Neural cell (in vitro differentiated cells): ENCODE results near the gene WASHC3. TPM values are rescaled to one million over a fixed set of nuclear protein-coding genes. Genes with fewer than 3 reads are reported as not detected.

Experiments used
- H2AFZ ChIP-seq: fragments of 200-600, 300-800 bp; sonication (generic), shearing (Covaris generic); 2 replicates; pipeline ENCODE4 v1.6.0; 2014; ENCODE audit warnings: low read depth, mild to moderate bottlenecking, antibody characterized with exemption, low read length, moderate library complexity
- H3F3A ChIP-seq: fragments of 200-600 bp; shearing (Covaris generic); 2 replicates; pipeline ENCODE4 v1.6.1; 2016; ENCODE audit warnings: mild to moderate bottlenecking, moderate library complexity, mixed read lengths, antibody characterized with exemption, low read length; ENCODE audit not compliant: insufficient read depth, poor library complexity, severe bottlenecking
- H3K27ac ChIP-seq: fragments of 200-600, 300-800 bp; sonication (generic), shearing (Covaris generic); 2 replicates; pipeline ENCODE4 v1.5.1; 2014; ENCODE audit warnings: mild to moderate bottlenecking, low read length, moderate library complexity
- H3K27me3 ChIP-seq: fragments of 300-800, 200-600 bp; sonication (generic), shearing (Covaris generic); 2 replicates; pipeline ENCODE4 v1.6.0; 2014; ENCODE audit warnings: mild to moderate bottlenecking, low read depth, low read length, moderate library complexity; ENCODE audit not compliant: insufficient read depth
- H3K36me3 ChIP-seq: fragments of 300-800, 200-600 bp; sonication (generic), shearing (Covaris generic); 2 replicates; pipeline ENCODE4 v1.5.1; 2014; ENCODE audit warnings: mild to moderate bottlenecking, antibody characterized with exemption, low read length, moderate library complexity; ENCODE audit not compliant: insufficient read depth
- H3K4me2 ChIP-seq: fragments of 300-800, 200-600 bp; sonication (generic), shearing (Covaris generic); 2 replicates; pipeline ENCODE4 v1.6.0; 2014; ENCODE audit warnings: mild to moderate bottlenecking, low read length
- H3K4me3 ChIP-seq: fragments of 300-800, 200-600 bp; sonication (generic), shearing (Covaris generic); 2 replicates; pipeline ENCODE4 v1.5.1; 2014; ENCODE audit warnings: mild to moderate bottlenecking, low read length, moderate library complexity
- H3K79me2 ChIP-seq: fragments of 200-600 bp; shearing (Covaris generic); replicated peaks from 2 replicates; pipeline ENCODE4 v1.6.0; 2014; ENCODE audit warnings: mild to moderate bottlenecking, low read length, moderate library complexity; ENCODE audit not compliant: insufficient read depth
- H3K9ac ChIP-seq: fragments of 300-800, 200-600 bp; sonication (generic), shearing (Covaris generic); 2 replicates; pipeline ENCODE4 v1.6.1; 2016; ENCODE audit warnings: mild to moderate bottlenecking, low read length, mixed read lengths
- H3K9me2 ChIP-seq: fragments of 200-600 bp; shearing (Covaris generic); 2 replicates; pipeline ENCODE4 v1.6.1; 2016; ENCODE audit warnings: mild to moderate bottlenecking, low read length, mixed read lengths; ENCODE audit not compliant: insufficient read depth
- H3K9me3 ChIP-seq: fragments of 200-600, 300-800 bp; sonication (generic), shearing (Covaris generic); 2 replicates; pipeline ENCODE4 v1.6.1; 2016; ENCODE audit warnings: mild to moderate bottlenecking, mixed run types, low read length, moderate library complexity, mixed read lengths
- H4K20me1 ChIP-seq: fragments of 200-600 bp; shearing (Covaris generic); 2 replicates; pipeline ENCODE4 v1.6.1; 2016; ENCODE audit warnings: mild to moderate bottlenecking, mixed run types; ENCODE audit not compliant: insufficient read depth
- EP300 ChIP-seq: fragments of 450-650 bp; conservative IDR thresholded peaks from 2 replicates; pipeline ENCODE4 v1.6.1; 2014; ENCODE audit warnings: antibody characterized with exemption, mild to moderate bottlenecking, moderate library complexity; ENCODE audit not compliant: poor library complexity, severe bottlenecking
- EZH2 ChIP-seq: fragments of 200-600, 300-800 bp; shearing (Covaris generic), sonication (generic); IDR thresholded peaks from 2 replicates; pipeline ENCODE4 v1.6.1; 2014; ENCODE audit warnings: antibody characterized with exemption, low read length, borderline replicate concordance, mild to moderate bottlenecking; ENCODE audit not compliant: insufficient read depth, poor library complexity, severe bottlenecking
- MXI1 ChIP-seq: fragments of 450-650 bp; conservative IDR thresholded peaks from 2 replicates; pipeline ENCODE4 v1.6.1; 2014; ENCODE audit warnings: antibody characterized with exemption, mild to moderate bottlenecking; ENCODE audit not compliant: poor library complexity, severe bottlenecking
- POLR2AphosphoS5 ChIP-seq: IDR thresholded peaks from 2 replicates; pipeline ENCODE4 v1.6.1; 2012
- RAD21 ChIP-seq: fragments of 450-650 bp; conservative IDR thresholded peaks from 2 replicates; pipeline ENCODE4 v1.6.1; 2014; ENCODE audit warnings: antibody characterized with exemption, mild to moderate bottlenecking, moderate library complexity
- SMC3 ChIP-seq: fragments of 450-650 bp; conservative IDR thresholded peaks from 2 replicates; pipeline ENCODE4 v1.6.1; 2014; ENCODE audit warnings: antibody characterized with exemption, mild to moderate bottlenecking, moderate library complexity; ENCODE audit not compliant: poor library complexity
- TAF1 ChIP-seq: IDR thresholded peaks from 2 replicates; pipeline ENCODE4 v1.6.1; 2012; ENCODE audit warnings: low read depth
- polyA plus RNA-seq: library from polyadenylated mRNA; depleted of rRNA; stranded (reverse); fragments of >200 nt; gene quantifications from 2 replicates; pipeline ENCODE4 v1.2.3, GENCODE V29; 2014
- TF ChIP-seq, protein P1 (sequence below): IDR thresholded peaks from 2 replicates; pipeline ENCODE4 v1.6.1; 2012; ENCODE audit warnings: borderline replicate concordance
- TF ChIP-seq, protein P2 (sequence below): fragments of 450-650 bp; IDR thresholded peaks from 2 replicates; pipeline ENCODE4 v1.5.1; 2014; ENCODE audit warnings: antibody characterized with exemption, mild to moderate bottlenecking, moderate library complexity; ENCODE audit not compliant: poor library complexity, severe bottlenecking

The WASHC3 gene
- polyA plus RNA-seq, 1 donor from 2014 or later, result 65.9 TPM

DNA sequence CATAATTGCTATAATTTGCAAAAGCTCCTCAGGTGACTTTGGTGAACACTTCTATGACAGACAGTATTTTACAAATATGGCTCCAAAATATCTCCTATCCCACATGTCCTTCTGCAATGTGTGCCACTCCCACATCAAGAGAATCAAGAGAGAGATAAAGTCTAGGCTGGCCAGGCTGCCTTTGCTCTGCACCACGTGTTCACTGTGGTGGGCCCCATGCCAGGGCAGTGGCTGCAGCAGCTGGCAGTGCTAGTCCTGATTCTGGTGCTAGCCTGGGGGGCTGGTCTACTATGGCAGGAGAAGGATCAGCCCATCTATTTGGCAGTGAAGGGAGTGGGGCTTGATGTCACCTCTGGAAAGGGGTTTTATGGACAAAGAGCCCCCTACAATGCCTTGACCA is 98.1 kb downstream of the WASHC3 start:
- no peak overlapping the region for H3K27ac ChIP-seq
- H2AFZ ChIP-seq, result no peak overlapping the region
- no peaks in the 10 kb centered on the region for H3K79me2 ChIP-seq
- no peak overlapping the region for H3K4me2 ChIP-seq
- H3K9me2 ChIP-seq, result no peaks in the 10 kb centered on the region
- no peak overlapping the region for H3K9ac ChIP-seq
- H3K9me3 ChIP-seq, result no peaks in the 10 kb centered on the region
- TF ChIP-seq TAF1 (no peak), SMC3 (no peak), MXI1 (no peak), POLR2AphosphoS5 (no peak), EZH2 (no peak), RAD21 (no peak), EP300 (no peak)
- TF ChIP-seq, protein P1, sequence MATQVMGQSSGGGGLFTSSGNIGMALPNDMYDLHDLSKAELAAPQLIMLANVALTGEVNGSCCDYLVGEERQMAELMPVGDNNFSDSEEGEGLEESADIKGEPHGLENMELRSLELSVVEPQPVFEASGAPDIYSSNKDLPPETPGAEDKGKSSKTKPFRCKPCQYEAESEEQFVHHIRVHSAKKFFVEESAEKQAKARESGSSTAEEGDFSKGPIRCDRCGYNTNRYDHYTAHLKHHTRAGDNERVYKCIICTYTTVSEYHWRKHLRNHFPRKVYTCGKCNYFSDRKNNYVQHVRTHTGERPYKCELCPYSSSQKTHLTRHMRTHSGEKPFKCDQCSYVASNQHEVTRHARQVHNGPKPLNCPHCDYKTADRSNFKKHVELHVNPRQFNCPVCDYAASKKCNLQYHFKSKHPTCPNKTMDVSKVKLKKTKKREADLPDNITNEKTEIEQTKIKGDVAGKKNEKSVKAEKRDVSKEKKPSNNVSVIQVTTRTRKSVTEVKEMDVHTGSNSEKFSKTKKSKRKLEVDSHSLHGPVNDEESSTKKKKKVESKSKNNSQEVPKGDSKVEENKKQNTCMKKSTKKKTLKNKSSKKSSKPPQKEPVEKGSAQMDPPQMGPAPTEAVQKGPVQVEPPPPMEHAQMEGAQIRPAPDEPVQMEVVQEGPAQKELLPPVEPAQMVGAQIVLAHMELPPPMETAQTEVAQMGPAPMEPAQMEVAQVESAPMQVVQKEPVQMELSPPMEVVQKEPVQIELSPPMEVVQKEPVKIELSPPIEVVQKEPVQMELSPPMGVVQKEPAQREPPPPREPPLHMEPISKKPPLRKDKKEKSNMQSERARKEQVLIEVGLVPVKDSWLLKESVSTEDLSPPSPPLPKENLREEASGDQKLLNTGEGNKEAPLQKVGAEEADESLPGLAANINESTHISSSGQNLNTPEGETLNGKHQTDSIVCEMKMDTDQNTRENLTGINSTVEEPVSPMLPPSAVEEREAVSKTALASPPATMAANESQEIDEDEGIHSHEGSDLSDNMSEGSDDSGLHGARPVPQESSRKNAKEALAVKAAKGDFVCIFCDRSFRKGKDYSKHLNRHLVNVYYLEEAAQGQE, result no peak
- TF ChIP-seq, protein P2, sequence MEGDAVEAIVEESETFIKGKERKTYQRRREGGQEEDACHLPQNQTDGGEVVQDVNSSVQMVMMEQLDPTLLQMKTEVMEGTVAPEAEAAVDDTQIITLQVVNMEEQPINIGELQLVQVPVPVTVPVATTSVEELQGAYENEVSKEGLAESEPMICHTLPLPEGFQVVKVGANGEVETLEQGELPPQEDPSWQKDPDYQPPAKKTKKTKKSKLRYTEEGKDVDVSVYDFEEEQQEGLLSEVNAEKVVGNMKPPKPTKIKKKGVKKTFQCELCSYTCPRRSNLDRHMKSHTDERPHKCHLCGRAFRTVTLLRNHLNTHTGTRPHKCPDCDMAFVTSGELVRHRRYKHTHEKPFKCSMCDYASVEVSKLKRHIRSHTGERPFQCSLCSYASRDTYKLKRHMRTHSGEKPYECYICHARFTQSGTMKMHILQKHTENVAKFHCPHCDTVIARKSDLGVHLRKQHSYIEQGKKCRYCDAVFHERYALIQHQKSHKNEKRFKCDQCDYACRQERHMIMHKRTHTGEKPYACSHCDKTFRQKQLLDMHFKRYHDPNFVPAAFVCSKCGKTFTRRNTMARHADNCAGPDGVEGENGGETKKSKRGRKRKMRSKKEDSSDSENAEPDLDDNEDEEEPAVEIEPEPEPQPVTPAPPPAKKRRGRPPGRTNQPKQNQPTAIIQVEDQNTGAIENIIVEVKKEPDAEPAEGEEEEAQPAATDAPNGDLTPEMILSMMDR, result no peak
- H3K36me3 ChIP-seq, result no peaks in the 10 kb centered on the region
- no peaks in the 10 kb centered on the region for H3K27me3 ChIP-seq
- H4K20me1 ChIP-seq, result no peaks in the 10 kb centered on the region
- H3K4me3 ChIP-seq, result no peak overlapping the region
- no peaks in the 10 kb centered on the region for H3F3A ChIP-seq

Other genes starting within 250 kb of the WASHC3 start
- gene GNPTAB, start 231.0 kb downstream of the WASHC3 start, polyA plus RNA-seq, result 80.0 and 87.2 TPM in 2 replicates
- 0.17 TPM in 1 of 2 replicates, not detected in the other for gene DRAM1, start 184.4 kb downstream of the WASHC3 start, polyA plus RNA-seq
- 21.6 and 22.4 TPM in 2 replicates for gene NUP37, start 58.1 kb upstream of the WASHC3 start, polyA plus RNA-seq
- 2.6 and 6.3 TPM in 2 replicates for gene PARPBP, start 58.2 kb upstream of the WASHC3 start, polyA plus RNA-seq
- gene PMCH, start 135.8 kb upstream of the WASHC3 start, polyA plus RNA-seq, result not detected in 2 replicates